DOHH2 (cell line): ENCODE results near the gene ALG11.

Experiments used
- H3F3A ChIP-seq: fragments of 200-600 bp; sonication (generic), shearing (Covaris generic); 2 replicates; pipeline ENCODE4 v1.6.0; 2016; ENCODE audit warnings: antibody characterized with exemption, mild to moderate bottlenecking; ENCODE audit not compliant: control insufficient read depth, insufficient read depth
- H3K27ac ChIP-seq: fragments of 200-600 bp; sonication (generic); 2 replicates; pipeline ENCODE4 v1.5.1; 2014; ENCODE audit warnings: low read depth, mild to moderate bottlenecking, low read length, moderate library complexity
- H3K27me3 ChIP-seq: fragments of 200-600 bp; sonication (generic); 2 replicates; pipeline ENCODE4 v1.6.1; 2014; ENCODE audit warnings: mild to moderate bottlenecking, low read length, mixed read lengths; ENCODE audit not compliant: control insufficient read depth
- H3K36me3 ChIP-seq: fragments of 200-600 bp; sonication (generic); 2 replicates; pipeline ENCODE4 v1.6.1; 2014; ENCODE audit warnings: mild to moderate bottlenecking, low read length, moderate library complexity, mixed read lengths; ENCODE audit not compliant: control insufficient read depth
- H3K4me1 ChIP-seq: fragments of 200-600 bp; sonication (generic); 2 replicates; pipeline ENCODE4 v1.6.1; 2014; ENCODE audit warnings: mild to moderate bottlenecking, low read length, mixed read lengths; ENCODE audit not compliant: control insufficient read depth
- H3K4me2 ChIP-seq: fragments of 200-600 bp; sonication (generic); 2 replicates; pipeline ENCODE4 v1.6.0; 2014; ENCODE audit warnings: mild to moderate bottlenecking, low read length, moderate library complexity
- H3K4me3 ChIP-seq: fragments of 200-600 bp; sonication (generic); 2 replicates; pipeline ENCODE4 v1.5.1; 2014; ENCODE audit warnings: mild to moderate bottlenecking, low read length, mixed read lengths
- H3K79me2 ChIP-seq: fragments of 200-600 bp; sonication (generic); 2 replicates; pipeline ENCODE4 v1.6.1; 2014; ENCODE audit warnings: mild to moderate bottlenecking, low read length, mixed read lengths; ENCODE audit not compliant: control insufficient read depth
- H3K9me2 ChIP-seq: fragments of 200-600 bp; sonication (generic); replicated peaks from 2 replicates; pipeline ENCODE4 v1.6.1; 2014; ENCODE audit warnings: mild to moderate bottlenecking, low read length, mixed read lengths; ENCODE audit not compliant: control insufficient read depth
- H3K9me3 ChIP-seq: fragments of 200-600 bp; sonication (generic); 2 replicates; pipeline ENCODE4 v1.6.1; 2014; ENCODE audit warnings: antibody characterized with exemption, low read length, mixed read lengths; ENCODE audit not compliant: control insufficient read depth, insufficient read depth
- H4K20me1 ChIP-seq: fragments of 200-600 bp; sonication (generic); 2 replicates; pipeline ENCODE4 v1.6.0; 2014; ENCODE audit warnings: low read depth, mild to moderate bottlenecking, antibody characterized with exemption, low read length, moderate library complexity; ENCODE audit not compliant: control insufficient read depth, insufficient read depth
- CTCF ChIP-seq: fragments of 200-600 bp; sonication (generic); IDR thresholded peaks from one replicate; pipeline ENCODE4 v1.5.1; 2014; ENCODE audit warnings: antibody characterized with exemption, mild to moderate bottlenecking, low read depth, low read length; ENCODE audit not compliant: poor library complexity, severe bottlenecking
- EZH2phosphoT487 ChIP-seq: fragments of 200-600 bp; sonication (generic); IDR thresholded peaks from 2 replicates; pipeline ENCODE4 v1.6.1; 2017; ENCODE audit warnings: borderline replicate concordance, mild to moderate bottlenecking, antibody characterized with exemption, low read length, moderate library complexity, mixed read lengths

ALG11 gene

DNA sequence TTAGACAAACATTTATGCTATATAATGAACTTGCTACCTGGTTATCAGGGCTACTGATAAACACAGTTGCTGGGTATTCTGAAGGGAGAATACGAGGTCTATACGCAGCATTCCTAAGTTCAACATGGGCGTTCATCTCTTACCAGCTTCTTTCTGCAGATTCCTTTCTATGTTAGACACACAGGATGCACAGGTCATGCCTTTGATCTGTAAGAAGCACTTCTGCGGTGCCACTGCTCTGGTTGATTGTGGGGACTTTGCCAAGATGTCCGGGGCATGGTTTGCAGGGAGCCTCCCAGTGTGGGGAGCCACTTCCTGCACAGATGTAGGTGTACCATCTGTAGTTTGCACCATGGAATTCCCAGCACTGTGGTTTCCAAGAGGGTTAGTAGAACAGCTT is 41.8 kb upstream of the ALG11 start:
- H3K4me3 ChIP-seq: no peak overlapping the region
- no peak overlapping the region for H3K27ac ChIP-seq
- H3K4me1 ChIP-seq: no peaks in the 10 kb centered on the region
- H3K36me3 ChIP-seq: no peaks in the 10 kb centered on the region
- H3K79me2 ChIP-seq: no peaks in the 10 kb centered on the region
- H3F3A ChIP-seq: no peaks in the 10 kb centered on the region
- H4K20me1 ChIP-seq: no peaks in the 10 kb centered on the region
- no peaks in the 10 kb centered on the region for H3K9me3 ChIP-seq
- TF ChIP-seq EZH2phosphoT487: no peak
- no peak for TF ChIP-seq CTCF
- H3K27me3 ChIP-seq: peaks cover 9% of the 10 kb centered on the region; the same call in 1 of the 2 replicates
- no peaks in the 10 kb centered on the region for H3K9me2 ChIP-seq
- no peak overlapping the region for H3K4me2 ChIP-seq

DNA sequence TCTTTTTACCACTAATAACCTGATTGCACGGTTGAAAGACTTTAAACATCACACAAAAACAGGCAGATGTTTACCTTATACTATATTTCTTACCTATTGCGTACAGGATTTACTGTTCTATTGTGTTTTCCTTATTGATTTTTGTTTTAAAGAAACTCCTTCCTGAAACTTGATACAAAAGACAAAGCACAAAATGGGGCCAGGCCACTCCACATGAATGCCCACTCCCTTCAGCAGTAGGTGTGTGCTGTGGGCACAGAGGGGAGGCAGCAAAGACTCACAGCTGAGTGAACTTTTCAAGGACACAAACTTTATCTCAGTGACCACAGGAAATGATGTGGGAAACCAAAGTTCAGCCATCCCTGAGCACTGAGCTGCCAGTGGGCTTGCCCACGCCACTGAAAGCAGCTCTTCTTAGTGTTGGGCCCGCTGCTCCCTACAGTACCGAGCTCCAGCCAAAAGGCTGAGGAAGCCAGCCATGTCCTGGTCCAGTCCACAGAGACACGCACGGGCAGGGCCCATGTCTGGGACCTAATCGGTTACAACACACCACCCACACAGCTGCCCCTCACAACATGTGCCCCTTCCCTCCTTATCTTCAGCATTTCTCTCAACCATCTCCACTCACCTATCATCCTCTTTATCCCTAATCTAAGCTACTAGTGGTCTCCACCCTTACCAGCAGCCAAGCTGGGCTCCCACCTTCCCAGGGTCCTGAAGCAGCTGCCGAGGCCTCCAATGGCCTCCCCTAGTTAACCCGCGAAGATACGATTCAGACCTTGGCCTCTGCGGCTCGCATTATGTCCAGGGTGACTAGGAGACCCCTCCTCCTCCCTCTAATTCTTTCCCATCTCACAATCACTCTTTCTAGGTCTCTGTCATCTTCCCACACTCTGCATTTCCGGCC is 40.4 kb upstream of the ALG11 start:
- TF ChIP-seq EZH2phosphoT487: no peak
- no peak for TF ChIP-seq CTCF
- no peak overlapping the region for H3K4me2 ChIP-seq
- H3K4me3 ChIP-seq: no peak overlapping the region
- no peaks in the 10 kb centered on the region for H3K9me2 ChIP-seq
- H3K27me3 ChIP-seq: peaks cover 9% of the 10 kb centered on the region; the same call in 1 of the 2 replicates
- no peak overlapping the region for H3K27ac ChIP-seq
- no peaks in the 10 kb centered on the region for H3K4me1 ChIP-seq
- no peaks in the 10 kb centered on the region for H4K20me1 ChIP-seq
- no peaks in the 10 kb centered on the region for H3F3A ChIP-seq
- H3K79me2 ChIP-seq: no peaks in the 10 kb centered on the region
- H3K9me3 ChIP-seq: no peaks in the 10 kb centered on the region
- H3K36me3 ChIP-seq: no peaks in the 10 kb centered on the region

DNA sequence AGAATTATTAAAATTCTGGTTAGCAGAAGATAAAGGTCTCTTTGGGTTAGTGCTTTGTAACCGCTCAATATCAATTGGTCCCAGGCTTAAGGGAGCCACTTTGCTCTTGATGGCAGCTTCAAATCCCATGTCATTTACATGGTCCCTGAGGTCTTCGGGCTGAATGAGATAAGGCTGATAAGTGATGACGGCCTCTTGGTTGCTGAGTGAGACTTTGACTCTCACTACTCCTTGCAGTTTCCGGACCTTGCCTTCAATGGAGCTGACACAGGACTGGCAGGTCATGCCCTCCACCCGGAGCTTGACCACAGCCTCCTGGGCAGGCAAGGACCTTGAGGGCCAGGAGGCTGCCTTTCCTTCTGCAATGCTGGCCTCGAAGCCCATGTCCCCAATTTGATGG is 37.7 kb upstream of the ALG11 start:
- H3K27me3 ChIP-seq: peaks cover 3% of the 10 kb centered on the region; the same call in 1 of the 2 replicates
- no peaks in the 10 kb centered on the region for H3K9me2 ChIP-seq
- H4K20me1 ChIP-seq: no peaks in the 10 kb centered on the region
- H3K27ac ChIP-seq: no peak overlapping the region
- no peak for TF ChIP-seq CTCF
- TF ChIP-seq EZH2phosphoT487: no peak
- H3K4me1 ChIP-seq: no peaks in the 10 kb centered on the region
- H3K9me3 ChIP-seq: no peaks in the 10 kb centered on the region
- H3K4me2 ChIP-seq: no peak overlapping the region
- no peak overlapping the region for H3K4me3 ChIP-seq
- H3K79me2 ChIP-seq: no peaks in the 10 kb centered on the region
- no peaks in the 10 kb centered on the region for H3F3A ChIP-seq
- no peaks in the 10 kb centered on the region for H3K36me3 ChIP-seq
